Transverse colon (tissue), 4 donors: ENCODE measurements around the gene DPH6.

Source experiments
- CTCF ChIP-seq, 5 experiments: fragments of 200-600 bp in 3 of 5; fragments of 450-650 bp in 2 of 5; sonication (generic) in 3 of 5; IDR thresholded peaks; 1 replicate in 2 of 5; 2 replicates in 3 of 5; pipeline ENCODE4 v1.5.1; 2016 to 2017; ENCODE audit warnings: antibody characterized with exemption in 5 of 5, inconsistent platforms in 3 of 5, mild to moderate bottlenecking in 2 of 5, moderate library complexity in 1 of 5
- EP300 ChIP-seq: sonication (generic); formaldehyde crosslinking; IDR thresholded peaks from one replicate; pipeline ENCODE4 v1.6.1; 2017; ENCODE audit warnings: antibody characterized with exemption, low read depth
- POLR2A ChIP-seq: fragments of 450-650 bp; IDR thresholded peaks from one replicate; pipeline ENCODE4 v1.6.1; 2016; ENCODE audit warnings: antibody characterized with exemption, mild to moderate bottlenecking, moderate library complexity
- POLR2AphosphoS5 ChIP-seq, 3 donors: sonication (generic); formaldehyde crosslinking; IDR thresholded peaks; one replicate each; pipeline ENCODE4 v1.6.1; 2016; ENCODE audit warnings: antibody characterized with exemption in 3 of 3

- peak in 1 of 5 experiments; percentile 25 for TF ChIP-seq CTCF (IDR thresholded peaks at IDR 0.05)
- TF ChIP-seq EP300: no peak
- no peak for TF ChIP-seq POLR2AphosphoS5 (IDR thresholded peaks at IDR 0.05)
- no peak for TF ChIP-seq POLR2A
These were observed 595 bp downstream of the DPH6 start for GRCh38 chr15:35545316-35545823.
